Uterus (tissue), 4 donors: ENCODE measurements around the gene YES1. TPM values are rescaled to one million over a fixed set of nuclear protein-coding genes. Genes with fewer than 3 reads are reported as not detected.

Experiments
- DNase-seq, 2 donors: peaks; one replicate each; pipeline ENCODE4 v3.0.0-alpha.2; 2019 to 2020
- H3K27ac ChIP-seq, 2 donors: fragments of 200-600 bp; sonication (generic); 1 replicate in 1 of 2; 2 replicates in 1 of 2; pipeline ENCODE4 v1.5.1; 2016 to 2018
- H3K27me3 ChIP-seq, 2 donors: fragments of 200-600 bp; sonication (generic); one replicate each; pipeline ENCODE4 v1.5.1; 2018 to 2019; ENCODE audit warnings: control low read depth in 1 of 2
- H3K36me3 ChIP-seq, 2 donors: fragments of 200-600 bp; sonication (generic); one replicate each; pipeline ENCODE4 v1.5.1; 2019; ENCODE audit warnings: control low read depth in 1 of 2
- H3K4me1 ChIP-seq, 2 donors: fragments of 200-600 bp; sonication (generic); one replicate each; pipeline ENCODE4 v1.5.1; 2018 to 2019; ENCODE audit warnings: control low read depth in 1 of 2
- H3K4me3 ChIP-seq, 2 donors: fragments of 200-600 bp; sonication (generic); 1 replicate in 1 of 2; 2 replicates in 1 of 2; pipeline ENCODE4 v1.5.1; 2018 to 2019; ENCODE audit warnings: mild to moderate bottlenecking in 1 of 2
- H3K9me3 ChIP-seq, 2 donors: fragments of 200-600 bp; sonication (generic); one replicate each; pipeline ENCODE4 v1.5.1; 2019; ENCODE audit warnings: control low read depth in 1 of 2
- POLR2A ChIP-seq, 2 donors: fragments of 450-650 bp; IDR thresholded peaks; one replicate each; pipeline ENCODE4 v1.6.1; 2016; ENCODE audit warnings: antibody characterized with exemption in 2 of 2, mild to moderate bottlenecking in 1 of 2, moderate library complexity in 1 of 2
- intact Hi-C: fragments of 100-400 bp; cut with DNase I; formaldehyde crosslinking; loops from one replicate; pipeline ENCODE4 v1.15.1; 2023; ENCODE audit warnings: low total_unique reads
- small RNA-seq: library from RNA; depleted of rRNA; stranded (forward); fragments of <200 nt; gene quantifications from one replicate; pipeline ENCODE3, GENCODE V24; 2016
- total RNA-seq, 4 donors: library from RNA; depleted of rRNA in 3 of 4; stranded (reverse); fragments of >200 nt in 3 of 4; gene quantifications; one replicate each; pipeline versions ENCODE4 v1.1.0 to v1.2.4, GENCODE V29; 2014 to 2023
- TF ChIP-seq, protein P1 (sequence below), 4 experiments: fragments of 200-600 bp in 2 of 4; fragments of 450-650 bp in 2 of 4; sonication (generic) in 2 of 4; IDR thresholded peaks; one replicate each; pipeline ENCODE4 v1.5.1; 2016 to 2019; ENCODE audit warnings: antibody characterized with exemption in 4 of 4, mild to moderate bottlenecking in 2 of 4, moderate library complexity in 1 of 4
- donor health status: DM: yes; HTN: yes; CAD: no.

Gene YES1
- total RNA-seq, 4 donors from 2014 or later, result 21.0 to 158 (median 37.0) TPM

DNA sequence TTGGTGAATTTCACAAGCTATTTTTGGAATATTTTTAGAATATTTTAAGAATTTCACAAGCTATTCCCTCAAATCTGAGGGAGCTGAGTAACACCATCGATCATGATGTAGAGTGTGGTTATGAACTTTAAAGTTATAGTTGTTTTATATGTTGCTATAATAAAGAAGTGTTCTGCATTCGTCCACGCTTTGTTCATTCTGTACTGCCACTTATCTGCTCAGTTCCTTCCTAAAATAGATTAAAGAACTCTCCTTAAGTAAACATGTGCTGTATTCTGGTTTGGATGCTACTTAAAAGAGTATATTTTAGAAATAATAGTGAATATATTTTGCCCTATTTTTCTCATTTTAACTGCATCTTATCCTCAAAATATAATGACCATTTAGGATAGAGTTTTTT is 138.7 kb downstream of the YES1 start:
- Histone ChIP-seq H3K36me3 (no peaks in the 10 kb centered on the region), H3K27me3 (no peaks in the 10 kb centered on the region), H3K9me3 (no peaks in the 10 kb centered on the region), H3K27ac (no peak overlapping the region), H3K4me1 (no peaks in the 10 kb centered on the region), H3K4me3 (no peak overlapping the region)
- intact Hi-C loops, result no loop called here
- TF ChIP-seq, protein P1, sequence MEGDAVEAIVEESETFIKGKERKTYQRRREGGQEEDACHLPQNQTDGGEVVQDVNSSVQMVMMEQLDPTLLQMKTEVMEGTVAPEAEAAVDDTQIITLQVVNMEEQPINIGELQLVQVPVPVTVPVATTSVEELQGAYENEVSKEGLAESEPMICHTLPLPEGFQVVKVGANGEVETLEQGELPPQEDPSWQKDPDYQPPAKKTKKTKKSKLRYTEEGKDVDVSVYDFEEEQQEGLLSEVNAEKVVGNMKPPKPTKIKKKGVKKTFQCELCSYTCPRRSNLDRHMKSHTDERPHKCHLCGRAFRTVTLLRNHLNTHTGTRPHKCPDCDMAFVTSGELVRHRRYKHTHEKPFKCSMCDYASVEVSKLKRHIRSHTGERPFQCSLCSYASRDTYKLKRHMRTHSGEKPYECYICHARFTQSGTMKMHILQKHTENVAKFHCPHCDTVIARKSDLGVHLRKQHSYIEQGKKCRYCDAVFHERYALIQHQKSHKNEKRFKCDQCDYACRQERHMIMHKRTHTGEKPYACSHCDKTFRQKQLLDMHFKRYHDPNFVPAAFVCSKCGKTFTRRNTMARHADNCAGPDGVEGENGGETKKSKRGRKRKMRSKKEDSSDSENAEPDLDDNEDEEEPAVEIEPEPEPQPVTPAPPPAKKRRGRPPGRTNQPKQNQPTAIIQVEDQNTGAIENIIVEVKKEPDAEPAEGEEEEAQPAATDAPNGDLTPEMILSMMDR (IDR thresholded peaks at IDR 0.05), result no peak
- TF ChIP-seq POLR2A (IDR thresholded peaks at IDR 0.05), result no peak
- DNase-seq, result no peak

Small RNAs within 50 kb of the gene (small RNA-seq; reads per million reads assigned to genes)
- gene BOLA2P1 (not detected), gene RNU1-109P (not detected)

Other genes with a start within 250 kb of the YES1 start
- not detected for gene CETN1, start 231.9 kb downstream of the YES1 start, total RNA-seq
- 10 to 100 TPM in 1 of 4 donors, under 1 TPM in 1, not detected in 2; 0.21 to 25.6 TPM for gene CLUL1, start 215.3 kb downstream of the YES1 start, total RNA-seq
- gene TYMS, start 154.6 kb downstream of the YES1 start, total RNA-seq, result 10 to 100 TPM in 1 of 4 donors, 1 to 10 TPM in 1, under 1 TPM in 1, not detected in 1; 0.26 to 28.6 (median 4.8) TPM
- gene ENOSF1, start 99.6 kb downstream of the YES1 start, total RNA-seq, result 100 to 1,000 TPM in 1 of 4 donors, 10 to 100 TPM in 3; 12.0 to 110 (median 38.5) TPM
- gene ADCYAP1, start 92.6 kb upstream of the YES1 start, total RNA-seq, result 1 to 10 TPM in 1 of 4 donors, under 1 TPM in 2, not detected in 1; 0.49 to 1.5 (median 0.97) TPM